Measurements from ENCODE around the gene KAZN. TPM values are rescaled to one million over a fixed set of nuclear protein-coding genes. Genes with fewer than 3 reads are reported as not detected.

The KAZN gene
- total RNA-seq, 1 donor from 2014 or later = 9.4 TPM

DNA sequence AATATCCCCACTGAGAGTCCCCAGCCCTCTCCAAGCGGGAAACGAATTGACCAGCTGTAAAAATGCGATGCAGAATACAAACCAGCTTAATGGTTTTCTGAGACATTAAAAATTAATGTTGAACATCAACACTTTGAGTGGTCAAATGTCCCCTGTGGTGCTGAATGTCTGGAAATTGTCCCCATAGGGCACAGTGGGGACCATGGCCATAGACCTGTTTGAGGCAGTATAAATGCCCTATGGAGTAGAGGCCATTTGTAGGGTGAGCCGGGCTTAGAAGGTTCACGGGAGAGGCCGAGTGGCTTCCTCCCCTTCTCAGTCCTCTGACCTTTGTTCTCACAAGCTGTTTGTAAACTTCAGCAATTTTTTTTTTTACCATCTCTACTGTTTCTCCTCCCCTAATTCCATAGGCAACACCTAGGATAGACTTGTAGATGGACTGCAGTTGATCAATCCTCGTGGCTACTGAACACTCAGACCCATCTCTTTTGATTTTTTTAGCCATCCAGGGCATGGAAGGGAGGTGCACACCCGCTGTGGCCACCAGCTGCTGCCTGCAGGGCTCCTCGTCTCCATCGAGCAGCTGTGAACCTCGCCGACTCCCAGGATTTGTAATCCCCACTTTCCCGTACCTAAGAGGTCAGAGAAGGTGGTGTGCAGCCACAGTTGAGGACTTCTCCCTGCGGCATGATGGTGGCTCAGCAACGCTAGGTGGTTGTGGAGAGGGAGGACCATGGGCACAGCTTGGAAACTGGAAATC lies 41.0 kb downstream of the KAZN start:
- H2AFZ ChIP-seq (ENCODE audit: low read depth, low read length) = no peak overlapping the region
- H3K9me3 ChIP-seq (ENCODE audit: insufficient read depth, low read depth, low read length) = no peaks in the 10 kb centered on the region
- no peaks in the 10 kb centered on the region for H3K27me3 ChIP-seq (ENCODE audit: insufficient read depth, low read length)
- no peaks in the 10 kb centered on the region for H3K79me2 ChIP-seq (ENCODE audit: insufficient read depth, low read length)
- TF ChIP-seq EZH2 (IDR thresholded peaks at IDR 0.05; ENCODE audit: insufficient read depth, low read length) = no peak
- TF ChIP-seq, protein P1, sequence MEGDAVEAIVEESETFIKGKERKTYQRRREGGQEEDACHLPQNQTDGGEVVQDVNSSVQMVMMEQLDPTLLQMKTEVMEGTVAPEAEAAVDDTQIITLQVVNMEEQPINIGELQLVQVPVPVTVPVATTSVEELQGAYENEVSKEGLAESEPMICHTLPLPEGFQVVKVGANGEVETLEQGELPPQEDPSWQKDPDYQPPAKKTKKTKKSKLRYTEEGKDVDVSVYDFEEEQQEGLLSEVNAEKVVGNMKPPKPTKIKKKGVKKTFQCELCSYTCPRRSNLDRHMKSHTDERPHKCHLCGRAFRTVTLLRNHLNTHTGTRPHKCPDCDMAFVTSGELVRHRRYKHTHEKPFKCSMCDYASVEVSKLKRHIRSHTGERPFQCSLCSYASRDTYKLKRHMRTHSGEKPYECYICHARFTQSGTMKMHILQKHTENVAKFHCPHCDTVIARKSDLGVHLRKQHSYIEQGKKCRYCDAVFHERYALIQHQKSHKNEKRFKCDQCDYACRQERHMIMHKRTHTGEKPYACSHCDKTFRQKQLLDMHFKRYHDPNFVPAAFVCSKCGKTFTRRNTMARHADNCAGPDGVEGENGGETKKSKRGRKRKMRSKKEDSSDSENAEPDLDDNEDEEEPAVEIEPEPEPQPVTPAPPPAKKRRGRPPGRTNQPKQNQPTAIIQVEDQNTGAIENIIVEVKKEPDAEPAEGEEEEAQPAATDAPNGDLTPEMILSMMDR (IDR thresholded peaks at IDR 0.05; ENCODE audit: insufficient read depth, low read depth, low read length) = no peak
- H3K36me3 ChIP-seq (ENCODE audit: insufficient read depth, low read length) = no peaks in the 10 kb centered on the region
- no peak overlapping the region for H3K4me2 ChIP-seq (ENCODE audit: low read length)
- no peak overlapping the region for H3K4me3 ChIP-seq (ENCODE audit: insufficient read depth, low read depth, low read length)
- H3K9ac ChIP-seq (ENCODE audit: low read length) = no peak overlapping the region
- DNase-seq (ENCODE audit: low read depth) = no peak
- no peaks in the 10 kb centered on the region for H4K20me1 ChIP-seq (ENCODE audit: insufficient read depth, low read length)
- Mint-ChIP-seq H3K27me3 (ENCODE audit: low read depth, unreplicated experiment) (peaks cover 3% of the 10 kb centered on the region), H3K27ac (ENCODE audit: unreplicated experiment) (no peak overlapping the region), H3K9me3 (ENCODE audit: unreplicated experiment) (peaks cover 4% of the 10 kb centered on the region), H3K36me3 (ENCODE audit: low read depth, unreplicated experiment) (peaks cover 2% of the 10 kb centered on the region), H3K4me3 (ENCODE audit: unreplicated experiment) (no peak overlapping the region), H3K4me1 (ENCODE audit: low read depth, unreplicated experiment) (peaks cover 13% of the 10 kb centered on the region)
- H3K4me1 ChIP-seq (ENCODE audit: insufficient read depth, low read length) = no peaks in the 10 kb centered on the region
- FAIRE-seq = no peak
- H3K27ac ChIP-seq (ENCODE audit: low read depth, low read length) = no peak overlapping the region

DNA sequence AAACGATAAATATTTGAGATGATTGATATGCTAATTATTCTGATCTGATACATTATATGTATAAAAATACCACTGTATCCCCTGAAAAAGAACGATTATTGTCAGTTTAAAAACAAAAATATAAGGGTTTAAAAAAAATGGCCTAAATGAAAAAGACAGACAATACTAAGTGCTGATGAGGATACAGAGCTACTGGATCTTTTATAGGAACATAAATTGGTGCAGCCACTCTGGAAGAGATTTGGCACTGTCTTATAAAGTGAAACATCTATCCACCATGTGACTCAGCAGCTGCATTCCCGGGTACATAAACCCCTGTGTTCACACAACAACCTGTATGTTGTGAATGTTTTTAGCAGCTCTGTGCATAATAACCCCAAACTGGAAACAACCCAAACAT lies 44.2 kb downstream of the KAZN start:
- no peak overlapping the region for H3K27ac ChIP-seq (ENCODE audit: low read depth, low read length)
- Mint-ChIP-seq H3K4me3 (ENCODE audit: unreplicated experiment) (no peak overlapping the region), H3K4me1 (ENCODE audit: low read depth, unreplicated experiment) (peaks cover 1% of the 10 kb centered on the region), H3K36me3 (ENCODE audit: low read depth, unreplicated experiment) (peaks cover 4% of the 10 kb centered on the region), H3K27me3 (ENCODE audit: low read depth, unreplicated experiment) (peaks cover 3% of the 10 kb centered on the region), H3K9me3 (ENCODE audit: unreplicated experiment) (peaks cover 12% of the 10 kb centered on the region), H3K27ac (ENCODE audit: unreplicated experiment) (no peak overlapping the region)
- no peak overlapping the region for H3K4me3 ChIP-seq (ENCODE audit: insufficient read depth, low read depth, low read length)
- DNase-seq (ENCODE audit: low read depth) (no peak), FAIRE-seq (no peak)
- no peaks in the 10 kb centered on the region for H3K79me2 ChIP-seq (ENCODE audit: insufficient read depth, low read length)
- H3K27me3 ChIP-seq (ENCODE audit: insufficient read depth, low read length) = peaks cover 2% of the 10 kb centered on the region
- H4K20me1 ChIP-seq (ENCODE audit: insufficient read depth, low read length) = no peaks in the 10 kb centered on the region
- no peaks in the 10 kb centered on the region for H3K36me3 ChIP-seq (ENCODE audit: insufficient read depth, low read length)
- no peaks in the 10 kb centered on the region for H3K9me3 ChIP-seq (ENCODE audit: insufficient read depth, low read depth, low read length)
- TF ChIP-seq EZH2 (IDR thresholded peaks at IDR 0.05; ENCODE audit: insufficient read depth, low read length) = no peak
- TF ChIP-seq, protein P1 (IDR thresholded peaks at IDR 0.05; ENCODE audit: insufficient read depth, low read depth, low read length) = no peak
- H2AFZ ChIP-seq (ENCODE audit: low read depth, low read length) = no peak overlapping the region
- H3K4me2 ChIP-seq (ENCODE audit: low read length) = no peak overlapping the region
- no peaks in the 10 kb centered on the region for H3K4me1 ChIP-seq (ENCODE audit: insufficient read depth, low read length)
- no peak overlapping the region for H3K9ac ChIP-seq (ENCODE audit: low read length)

DNA sequence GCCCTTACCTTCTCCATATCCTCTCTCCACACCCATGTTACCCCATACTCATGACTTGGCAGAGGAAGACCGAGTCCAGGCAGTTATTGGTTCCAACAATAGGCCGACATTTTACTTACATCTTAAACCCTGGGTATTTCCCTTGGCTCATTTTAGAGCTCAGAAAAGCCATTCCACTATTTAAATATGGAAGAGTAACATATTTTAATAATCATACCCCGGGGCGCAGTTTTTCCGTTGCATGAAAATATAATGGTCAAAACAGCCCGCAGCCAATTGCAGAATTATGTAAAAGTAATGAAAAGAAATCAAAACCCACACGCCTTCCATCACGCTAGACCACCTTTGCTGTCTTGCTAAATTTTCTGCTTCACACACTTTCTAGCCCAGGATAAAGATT lies 48.5 kb downstream of the KAZN start:
- Histone ChIP-seq H3K9me3 (ENCODE audit: insufficient read depth, low read depth, low read length) (no peaks in the 10 kb centered on the region), H3K79me2 (ENCODE audit: insufficient read depth, low read length) (no peaks in the 10 kb centered on the region), H3K27me3 (ENCODE audit: insufficient read depth, low read length) (peaks cover 6% of the 10 kb centered on the region), H3K4me2 (ENCODE audit: low read length) (no peak overlapping the region), H3K36me3 (ENCODE audit: insufficient read depth, low read length) (no peaks in the 10 kb centered on the region), H2AFZ (ENCODE audit: low read depth, low read length) (no peak overlapping the region), H3K4me3 (ENCODE audit: insufficient read depth, low read depth, low read length) (no peak overlapping the region), H3K27ac (ENCODE audit: low read depth, low read length) (no peak overlapping the region), H3K4me1 (ENCODE audit: insufficient read depth, low read length) (no peaks in the 10 kb centered on the region), H3K9ac (ENCODE audit: low read length) (no peak overlapping the region), H4K20me1 (ENCODE audit: insufficient read depth, low read length) (no peaks in the 10 kb centered on the region)
- TF ChIP-seq, protein P1 (IDR thresholded peaks at IDR 0.05; ENCODE audit: insufficient read depth, low read depth, low read length) = no peak
- no peak for TF ChIP-seq EZH2 (IDR thresholded peaks at IDR 0.05; ENCODE audit: insufficient read depth, low read length)
- Mint-ChIP-seq H3K4me3 (ENCODE audit: unreplicated experiment) (no peak overlapping the region), H3K27me3 (ENCODE audit: low read depth, unreplicated experiment) (no peaks in the 10 kb centered on the region), H3K4me1 (ENCODE audit: low read depth, unreplicated experiment) (peaks cover 13% of the 10 kb centered on the region), H3K9me3 (ENCODE audit: unreplicated experiment) (peaks cover 12% of the 10 kb centered on the region), H3K27ac (ENCODE audit: unreplicated experiment) (no peak overlapping the region), H3K36me3 (ENCODE audit: low read depth, unreplicated experiment) (peaks cover 2% of the 10 kb centered on the region)
- no peak for DNase-seq (ENCODE audit: low read depth)
- FAIRE-seq = no peak
